Ovary (tissue), 3 donors: ENCODE data around the gene CEP83.

Experiments used
- POLR2A ChIP-seq: fragments of 450-650 bp; IDR thresholded peaks from one replicate; pipeline ENCODE4 v1.6.1; 2017; ENCODE audit warnings: antibody characterized with exemption, mild to moderate bottlenecking, moderate library complexity
- TF ChIP-seq, protein P1 (sequence below), 3 donors: fragments of 450-650 bp in 2 of 3; fragments of 200-600 bp in 1 of 3; IDR thresholded peaks; one replicate each; pipeline versions ENCODE4 v1.5.1 to v1.8.0; 2016 to 2022; ENCODE audit warnings: antibody characterized with exemption in 3 of 3, mild to moderate bottlenecking in 1 of 3
- donor health status: DM: no; HTN: no; CAD: no.

GRCh38 chr12:94401326-94401725, 58.3 kb downstream of the CEP83 start:
- no peak for TF ChIP-seq POLR2A
- TF ChIP-seq, protein P1, sequence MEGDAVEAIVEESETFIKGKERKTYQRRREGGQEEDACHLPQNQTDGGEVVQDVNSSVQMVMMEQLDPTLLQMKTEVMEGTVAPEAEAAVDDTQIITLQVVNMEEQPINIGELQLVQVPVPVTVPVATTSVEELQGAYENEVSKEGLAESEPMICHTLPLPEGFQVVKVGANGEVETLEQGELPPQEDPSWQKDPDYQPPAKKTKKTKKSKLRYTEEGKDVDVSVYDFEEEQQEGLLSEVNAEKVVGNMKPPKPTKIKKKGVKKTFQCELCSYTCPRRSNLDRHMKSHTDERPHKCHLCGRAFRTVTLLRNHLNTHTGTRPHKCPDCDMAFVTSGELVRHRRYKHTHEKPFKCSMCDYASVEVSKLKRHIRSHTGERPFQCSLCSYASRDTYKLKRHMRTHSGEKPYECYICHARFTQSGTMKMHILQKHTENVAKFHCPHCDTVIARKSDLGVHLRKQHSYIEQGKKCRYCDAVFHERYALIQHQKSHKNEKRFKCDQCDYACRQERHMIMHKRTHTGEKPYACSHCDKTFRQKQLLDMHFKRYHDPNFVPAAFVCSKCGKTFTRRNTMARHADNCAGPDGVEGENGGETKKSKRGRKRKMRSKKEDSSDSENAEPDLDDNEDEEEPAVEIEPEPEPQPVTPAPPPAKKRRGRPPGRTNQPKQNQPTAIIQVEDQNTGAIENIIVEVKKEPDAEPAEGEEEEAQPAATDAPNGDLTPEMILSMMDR (IDR thresholded peaks at IDR 0.05): no peak
